Tibial artery (tissue), 4 donors: Measurements from ENCODE around the gene OSBPL2.

Source experiments
- DNase-seq, 2 donors: peaks; one replicate each; pipeline ENCODE4 v3.0.0-alpha.2; 2019
- H3K27ac ChIP-seq, 2 donors: fragments of 200-600 bp; sonication (generic) in 1 of 2; 1 replicate in 1 of 2; 2 replicates in 1 of 2; pipeline ENCODE4 v1.5.1; 2018 to 2019; ENCODE audit warnings: mild to moderate bottlenecking in 1 of 2
- H3K27me3 ChIP-seq, 2 donors: fragments of 200-600 bp; sonication (generic) in 1 of 2; one replicate each; pipeline versions ENCODE4 v1.5.1 to v1.6.0; 2016 to 2019
- H3K36me3 ChIP-seq, 3 donors: fragments of 200-600 bp; sonication (generic) in 2 of 3; one replicate each; pipeline ENCODE4 v1.5.1; 2016 to 2019; ENCODE audit warnings: mild to moderate bottlenecking in 2 of 3
- H3K4me1 ChIP-seq, 4 donors: fragments of 200-600 bp; sonication (generic) in 2 of 4; 1 replicate in 3 of 4; 2 replicates in 1 of 4; pipeline ENCODE4 v1.5.1; 2016 to 2019
- H3K4me3 ChIP-seq, 2 donors: fragments of 200-600 bp; sonication (generic) in 1 of 2; 1 replicate in 1 of 2; 2 replicates in 1 of 2; pipeline ENCODE4 v1.5.1; 2018 to 2019; ENCODE audit warnings: mild to moderate bottlenecking in 2 of 2
- H3K9me3 ChIP-seq, 3 donors: fragments of 200-600 bp; sonication (generic) in 1 of 3; one replicate each; pipeline ENCODE4 v1.5.1; 2016 to 2019
- CTCF ChIP-seq, 2 experiments: fragments of 200-600 bp in 1 of 2; fragments of 450-650 bp in 1 of 2; IDR thresholded peaks; one replicate each; pipeline ENCODE4 v1.5.1; 2017 to 2019; ENCODE audit warnings: antibody characterized with exemption in 2 of 2, mild to moderate bottlenecking in 1 of 2, moderate library complexity in 1 of 2
- intact Hi-C: fragments of 100-400 bp; cut with DNase I; formaldehyde crosslinking; loops from one replicate; pipeline ENCODE4 v1.15.0; 2023; ENCODE audit warnings: low total_unique reads

OSBPL2 gene

GRCh38 chr20:62330576-62331317, 92.4 kb downstream of the OSBPL2 start:
- Histone ChIP-seq H3K4me3 (no peak overlapping the region), H3K27me3 (no peaks in the 10 kb centered on the region), H3K36me3 (peaks cover 99 to 100% (median 100%) of the 10 kb centered on the region in 3 donors), H3K27ac (no peak overlapping the region), H3K4me1 (no peaks in the 10 kb centered on the region), H3K9me3 (no peaks in the 10 kb centered on the region)
- intact Hi-C loops: no loop called here
- TF ChIP-seq CTCF (IDR thresholded peaks at IDR 0.05): no peak
- no peak for DNase-seq

DNA sequence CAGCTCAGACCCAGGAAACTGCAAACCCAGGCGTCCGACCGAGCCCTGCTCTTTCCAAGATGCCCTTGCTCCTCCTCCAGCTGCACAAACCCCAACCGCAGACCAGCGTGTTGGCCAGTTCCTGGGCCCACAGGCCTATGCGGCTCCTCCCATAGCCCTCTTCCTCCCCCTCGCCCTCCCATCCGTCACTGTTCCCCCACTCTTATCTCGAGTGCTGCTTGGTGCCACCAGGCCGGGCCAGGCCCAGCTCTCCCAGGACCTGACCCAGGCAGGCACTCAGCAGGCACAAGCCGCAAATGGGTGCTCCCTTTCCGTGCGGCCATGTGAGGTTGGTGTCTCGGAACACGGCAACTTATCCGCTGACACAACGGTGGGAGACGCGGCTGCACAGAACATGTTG, 93.0 kb downstream of the OSBPL2 start:
- Histone ChIP-seq H3K9me3 (no peaks in the 10 kb centered on the region), H3K27me3 (no peaks in the 10 kb centered on the region), H3K27ac (no peak overlapping the region), H3K4me1 (no peaks in the 10 kb centered on the region), H3K36me3 (peaks cover 99 to 100% (median 100%) of the 10 kb centered on the region in 3 donors), H3K4me3 (no peak overlapping the region)
- no peak for TF ChIP-seq CTCF (IDR thresholded peaks at IDR 0.05)
- intact Hi-C loops: no loop called here
- no peak for DNase-seq

DNA sequence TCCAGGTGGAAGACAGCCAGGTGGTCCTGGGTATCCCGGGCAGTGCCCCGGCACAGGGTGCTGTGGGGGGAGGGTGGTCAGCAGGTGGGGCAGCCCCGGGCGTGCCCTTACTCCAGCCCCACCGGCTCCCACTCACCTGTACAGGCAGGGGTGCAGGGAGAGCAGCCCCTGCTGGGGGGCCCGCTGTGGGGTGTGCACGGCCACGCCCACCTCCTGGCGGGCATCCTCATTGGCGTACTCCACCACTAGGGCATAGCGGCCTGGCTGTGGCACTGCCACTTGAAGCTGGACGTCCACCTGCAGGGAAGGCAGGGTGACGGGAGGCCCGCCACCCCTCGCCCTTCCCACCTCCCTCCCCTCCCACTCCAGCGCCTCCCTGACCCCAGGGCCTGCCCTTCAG, 94.1 kb downstream of the OSBPL2 start:
- no peak for TF ChIP-seq CTCF (IDR thresholded peaks at IDR 0.05)
- intact Hi-C loops: no loop called here

DNA sequence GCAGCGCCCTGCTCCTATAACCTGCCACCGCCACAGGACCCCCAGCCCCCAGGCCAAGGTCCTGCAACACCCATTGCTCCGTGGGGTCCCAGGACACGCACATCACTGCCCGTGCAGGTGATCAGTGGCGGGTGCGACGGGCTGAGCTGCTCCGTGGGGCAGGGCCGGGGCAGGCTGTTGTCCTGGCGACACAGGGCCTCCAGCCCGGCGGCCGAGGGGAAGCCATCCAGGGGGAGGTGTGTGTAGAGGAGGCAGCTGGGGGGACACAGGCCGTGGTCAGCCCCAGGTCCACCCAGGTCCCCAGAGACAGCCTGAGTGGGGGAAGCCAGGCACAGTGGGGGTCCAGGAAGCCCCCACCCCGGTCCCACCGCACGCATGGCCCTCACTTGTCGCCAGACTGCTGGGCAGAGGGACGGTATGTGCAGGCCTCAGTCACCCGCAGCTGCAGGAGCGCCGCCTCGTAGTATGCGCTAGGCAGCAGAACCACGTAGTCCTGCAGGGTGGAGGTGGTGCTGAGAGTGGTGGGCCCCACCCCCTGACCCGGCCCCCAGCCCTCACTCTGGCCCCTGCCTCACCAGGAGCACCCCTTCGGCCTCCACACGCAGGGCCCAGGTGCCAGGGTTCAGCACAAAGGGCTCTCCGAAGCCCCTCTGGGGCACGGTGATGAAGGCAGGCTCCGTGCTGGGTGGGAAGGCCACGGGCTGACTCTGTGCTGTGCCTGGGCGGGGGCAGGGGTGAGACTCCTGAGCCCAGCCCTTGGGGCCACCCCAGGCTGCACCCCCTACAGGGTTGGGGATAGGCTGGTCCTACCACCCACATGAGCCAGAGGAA, 94.9 kb downstream of the OSBPL2 start:
- no peak for DNase-seq
- Histone ChIP-seq H3K27me3 (no peaks in the 10 kb centered on the region), H3K4me3 (no peak overlapping the region), H3K9me3 (no peaks in the 10 kb centered on the region), H3K36me3 (peaks cover 99 to 100% (median 100%) of the 10 kb centered on the region in 3 donors), H3K4me1 (no peaks in the 10 kb centered on the region), H3K27ac (no peak overlapping the region)
- no peak for TF ChIP-seq CTCF (IDR thresholded peaks at IDR 0.05)
- intact Hi-C loops: no loop called here

More for the DNA sequence above, 94.1 kb downstream of the OSBPL2 start:
- no peak for DNase-seq
- no peak overlapping the region for H3K27ac ChIP-seq
- no peaks in the 10 kb centered on the region for H3K27me3 ChIP-seq
- no peaks in the 10 kb centered on the region for H3K4me1 ChIP-seq
- H3K4me3 ChIP-seq: no peak overlapping the region
- no peaks in the 10 kb centered on the region for H3K9me3 ChIP-seq
- H3K36me3 ChIP-seq: peaks cover 99 to 100% (median 100%) of the 10 kb centered on the region in 3 donors

GRCh38 chr20:62333820-62334595, 95.7 kb downstream of the OSBPL2 start:
- no peak for TF ChIP-seq CTCF (IDR thresholded peaks at IDR 0.05)
- H3K27me3 ChIP-seq: no peaks in the 10 kb centered on the region
- H3K27ac ChIP-seq: no peak overlapping the region
- no peaks in the 10 kb centered on the region for H3K4me1 ChIP-seq
- no peak overlapping the region for H3K4me3 ChIP-seq
- H3K36me3 ChIP-seq: peaks cover 98 to 100% (median 99%) of the 10 kb centered on the region in 3 donors
- no peak for DNase-seq
- H3K9me3 ChIP-seq: no peaks in the 10 kb centered on the region
- intact Hi-C loops: no loop called here
